Measurements from ENCODE around the gene CLDN10.

The CLDN10 gene, protein sequence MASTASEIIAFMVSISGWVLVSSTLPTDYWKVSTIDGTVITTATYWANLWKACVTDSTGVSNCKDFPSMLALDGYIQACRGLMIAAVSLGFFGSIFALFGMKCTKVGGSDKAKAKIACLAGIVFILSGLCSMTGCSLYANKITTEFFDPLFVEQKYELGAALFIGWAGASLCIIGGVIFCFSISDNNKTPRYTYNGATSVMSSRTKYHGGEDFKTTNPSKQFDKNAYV

DNA sequence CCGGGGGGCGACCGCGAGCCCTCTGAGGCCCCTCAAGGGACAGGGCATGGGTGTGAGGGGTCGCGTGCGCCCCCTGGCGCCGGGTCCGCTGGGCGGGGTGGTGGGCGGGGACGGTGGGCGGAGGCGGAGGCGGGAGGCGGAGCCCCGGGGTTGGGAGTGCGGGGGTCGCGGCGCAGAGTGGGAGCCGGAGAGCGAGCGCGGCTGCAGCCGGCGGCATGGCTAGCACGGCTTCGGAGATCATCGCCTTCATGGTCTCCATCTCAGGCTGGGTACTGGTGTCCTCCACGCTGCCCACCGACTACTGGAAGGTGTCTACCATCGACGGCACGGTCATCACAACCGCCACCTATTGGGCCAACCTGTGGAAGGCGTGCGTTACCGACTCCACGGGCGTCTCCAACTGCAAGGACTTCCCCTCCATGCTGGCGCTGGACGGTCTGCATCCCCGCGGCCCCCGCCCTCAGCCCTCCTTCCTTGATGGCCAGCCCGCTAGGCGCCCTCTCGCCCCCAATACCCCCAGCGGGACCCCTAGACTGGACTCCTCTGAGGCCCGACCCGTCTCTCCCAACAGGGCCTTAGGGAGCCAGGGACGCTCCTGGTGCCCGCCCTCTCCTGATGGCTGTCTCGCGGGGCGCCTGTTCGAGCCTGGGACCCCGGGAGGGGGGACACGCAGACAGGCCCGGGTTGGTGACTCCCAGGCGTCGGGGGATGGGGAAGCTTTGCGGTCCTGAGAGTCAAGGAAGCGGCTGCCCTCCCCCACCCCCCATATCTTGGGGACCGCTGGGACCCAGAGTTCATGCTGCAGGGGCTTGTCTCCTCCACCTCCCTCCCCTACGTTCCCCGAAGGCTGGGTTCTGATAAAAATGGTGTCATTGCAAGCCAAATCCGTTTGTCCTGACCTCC is at the start of gene CLDN10:
Gene CLDN10 (plus strand): TSS at position 182 of the 903 bp plus-strand sequence. CDS start 34 bp downstream, at position 216.
- Histone ChIP-seq H3K4me3 (ENCODE audit: low read length) (peak within 1 kb of the TSS; percentile 50), H3K9me2 (replicated peaks; ENCODE audit: insufficient read depth, low read length) (no peaks in the 10 kb centered on the region), H3K9ac (ENCODE audit: low read length) (no peak within 1 kb of the TSS), H4K20me1 (ENCODE audit: insufficient read depth, low read length) (no peaks in the 10 kb centered on the region), H3K4me1 (ENCODE audit: low read length) (no peaks in the 10 kb centered on the region), H3K9me3 (replicated peaks; ENCODE audit: insufficient read depth, low read length) (no peaks in the 10 kb centered on the region), H3K27me3 (replicated peaks; ENCODE audit: insufficient read depth, low read length) (no peaks in the 10 kb centered on the region), H3F3A (ENCODE audit: insufficient read depth, low read length) (no peaks in the 10 kb centered on the region), H2AFZ (ENCODE audit: low read length) (peak within 1 kb of the TSS; percentile 51), H3K36me3 (replicated peaks; ENCODE audit: insufficient read depth, low read length) (no peaks in the 10 kb centered on the region), H3K79me2 (ENCODE audit: low read length) (no peaks in the 10 kb centered on the region), H3K27ac (ENCODE audit: low read length) (no peak within 1 kb of the TSS), H3K4me2 (ENCODE audit: low read depth, low read length) (peak within 1 kb of the TSS; percentile 37; the same call in 1 of the 2 replicates)
- DNase-seq, result peak; percentile 32
- TF ChIP-seq, protein P1, sequence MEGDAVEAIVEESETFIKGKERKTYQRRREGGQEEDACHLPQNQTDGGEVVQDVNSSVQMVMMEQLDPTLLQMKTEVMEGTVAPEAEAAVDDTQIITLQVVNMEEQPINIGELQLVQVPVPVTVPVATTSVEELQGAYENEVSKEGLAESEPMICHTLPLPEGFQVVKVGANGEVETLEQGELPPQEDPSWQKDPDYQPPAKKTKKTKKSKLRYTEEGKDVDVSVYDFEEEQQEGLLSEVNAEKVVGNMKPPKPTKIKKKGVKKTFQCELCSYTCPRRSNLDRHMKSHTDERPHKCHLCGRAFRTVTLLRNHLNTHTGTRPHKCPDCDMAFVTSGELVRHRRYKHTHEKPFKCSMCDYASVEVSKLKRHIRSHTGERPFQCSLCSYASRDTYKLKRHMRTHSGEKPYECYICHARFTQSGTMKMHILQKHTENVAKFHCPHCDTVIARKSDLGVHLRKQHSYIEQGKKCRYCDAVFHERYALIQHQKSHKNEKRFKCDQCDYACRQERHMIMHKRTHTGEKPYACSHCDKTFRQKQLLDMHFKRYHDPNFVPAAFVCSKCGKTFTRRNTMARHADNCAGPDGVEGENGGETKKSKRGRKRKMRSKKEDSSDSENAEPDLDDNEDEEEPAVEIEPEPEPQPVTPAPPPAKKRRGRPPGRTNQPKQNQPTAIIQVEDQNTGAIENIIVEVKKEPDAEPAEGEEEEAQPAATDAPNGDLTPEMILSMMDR (IDR thresholded peaks at IDR 0.05; ENCODE audit: low read length), result peak; percentile 29
- TF ChIP-seq EZH2phosphoT487 (IDR thresholded peaks at IDR 0.05; ENCODE audit: low read length), result no peak

DNA sequence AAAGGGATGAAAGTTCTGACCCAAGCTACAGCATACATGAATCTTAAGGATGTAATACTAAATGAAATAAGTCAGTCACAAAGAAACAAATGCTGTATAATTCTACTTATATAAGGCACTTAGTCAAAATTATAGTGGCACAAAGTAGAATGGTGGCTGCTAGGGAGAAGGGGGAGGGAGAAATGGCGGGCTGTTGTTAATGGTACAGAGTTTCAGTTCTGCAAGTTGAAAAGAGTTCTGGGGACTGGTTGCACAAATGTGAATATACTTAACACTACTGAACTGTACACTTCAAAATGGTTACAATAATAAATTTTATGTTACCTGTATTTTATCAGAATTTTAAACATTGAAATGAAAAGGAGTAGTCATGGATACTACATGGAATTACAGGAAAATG is 48.9 kb upstream of the CLDN10 start:
- no peaks in the 10 kb centered on the region for H3K4me1 ChIP-seq (ENCODE audit: low read length)
- no peaks in the 10 kb centered on the region for H3K36me3 ChIP-seq (replicated peaks; ENCODE audit: insufficient read depth, low read length)
- TF ChIP-seq EZH2 (optimal IDR thresholded peaks at IDR 0.05; ENCODE audit: low read depth, low read length), result no peak
- H3K27ac ChIP-seq (ENCODE audit: low read length), result no peak overlapping the region
- H3K9me2 ChIP-seq (replicated peaks; ENCODE audit: insufficient read depth, low read length), result no peaks in the 10 kb centered on the region
- no peak overlapping the region for H3K4me3 ChIP-seq (ENCODE audit: low read length)
- H3F3A ChIP-seq (ENCODE audit: insufficient read depth, low read length), result no peaks in the 10 kb centered on the region
- no peak overlapping the region for H3K4me2 ChIP-seq (ENCODE audit: low read depth, low read length)
- no peaks in the 10 kb centered on the region for H3K79me2 ChIP-seq (ENCODE audit: low read length)
- H3K9ac ChIP-seq (ENCODE audit: low read length), result no peak overlapping the region
- no peak overlapping the region for H2AFZ ChIP-seq (ENCODE audit: low read length)
- no peaks in the 10 kb centered on the region for H4K20me1 ChIP-seq (ENCODE audit: insufficient read depth, low read length)
- DNase-seq, result no peak
- H3K27me3 ChIP-seq (replicated peaks; ENCODE audit: insufficient read depth, low read length), result no peaks in the 10 kb centered on the region
- no peaks in the 10 kb centered on the region for H3K9me3 ChIP-seq (replicated peaks; ENCODE audit: insufficient read depth, low read length)

DNA sequence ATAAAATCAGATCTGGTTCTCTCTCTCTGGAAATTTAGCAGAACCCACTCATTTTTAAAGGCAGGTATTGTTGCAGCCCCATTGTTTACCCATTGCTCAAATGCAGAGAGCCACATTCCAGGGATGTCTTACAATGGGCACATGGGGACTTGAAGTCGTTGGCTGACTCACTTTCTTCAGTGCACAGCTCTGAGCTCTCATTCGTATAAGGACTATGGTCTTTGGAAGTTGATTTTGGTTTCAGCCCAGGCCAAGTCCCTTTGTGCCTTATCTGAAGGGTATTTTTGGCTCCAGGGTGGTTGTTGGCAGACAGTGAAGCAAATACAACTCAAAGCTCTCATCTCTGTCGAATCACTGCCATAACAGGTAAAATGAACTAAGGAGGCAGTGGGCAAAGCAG is 47.3 kb upstream of the CLDN10 start:
- Histone ChIP-seq H3K9ac (ENCODE audit: low read length) (no peak overlapping the region), H3K27me3 (replicated peaks; ENCODE audit: insufficient read depth, low read length) (no peaks in the 10 kb centered on the region), H3K79me2 (ENCODE audit: low read length) (no peaks in the 10 kb centered on the region), H3K36me3 (replicated peaks; ENCODE audit: insufficient read depth, low read length) (no peaks in the 10 kb centered on the region), H3K4me2 (ENCODE audit: low read depth, low read length) (no peak overlapping the region), H4K20me1 (ENCODE audit: insufficient read depth, low read length) (no peaks in the 10 kb centered on the region), H3K27ac (ENCODE audit: low read length) (no peak overlapping the region), H2AFZ (ENCODE audit: low read length) (no peak overlapping the region), H3K9me2 (replicated peaks; ENCODE audit: insufficient read depth, low read length) (no peaks in the 10 kb centered on the region), H3K4me3 (ENCODE audit: low read length) (no peak overlapping the region), H3K4me1 (ENCODE audit: low read length) (no peaks in the 10 kb centered on the region), H3F3A (ENCODE audit: insufficient read depth, low read length) (no peaks in the 10 kb centered on the region), H3K9me3 (replicated peaks; ENCODE audit: insufficient read depth, low read length) (no peaks in the 10 kb centered on the region)
- TF ChIP-seq EZH2 (optimal IDR thresholded peaks at IDR 0.05; ENCODE audit: low read depth, low read length) (no peak), EZH2phosphoT487 (IDR thresholded peaks at IDR 0.05; ENCODE audit: low read length) (no peak)
- TF ChIP-seq, protein P1 (IDR thresholded peaks at IDR 0.05; ENCODE audit: low read length), result no peak
- no peak for DNase-seq
